Measurements from ENCODE around the gene CA12. TPM values are rescaled to one million over a fixed set of nuclear protein-coding genes. Genes with fewer than 3 reads are reported as not detected.

CA12 gene
- total and polyA plus RNA-seq, 9 of the 15 experiments (the other 6 are each of a cell fraction or from before 2014, with no cell fraction given), result 0.01 to 0.78 (median 0.15) TPM; not detected in 1

DNA sequence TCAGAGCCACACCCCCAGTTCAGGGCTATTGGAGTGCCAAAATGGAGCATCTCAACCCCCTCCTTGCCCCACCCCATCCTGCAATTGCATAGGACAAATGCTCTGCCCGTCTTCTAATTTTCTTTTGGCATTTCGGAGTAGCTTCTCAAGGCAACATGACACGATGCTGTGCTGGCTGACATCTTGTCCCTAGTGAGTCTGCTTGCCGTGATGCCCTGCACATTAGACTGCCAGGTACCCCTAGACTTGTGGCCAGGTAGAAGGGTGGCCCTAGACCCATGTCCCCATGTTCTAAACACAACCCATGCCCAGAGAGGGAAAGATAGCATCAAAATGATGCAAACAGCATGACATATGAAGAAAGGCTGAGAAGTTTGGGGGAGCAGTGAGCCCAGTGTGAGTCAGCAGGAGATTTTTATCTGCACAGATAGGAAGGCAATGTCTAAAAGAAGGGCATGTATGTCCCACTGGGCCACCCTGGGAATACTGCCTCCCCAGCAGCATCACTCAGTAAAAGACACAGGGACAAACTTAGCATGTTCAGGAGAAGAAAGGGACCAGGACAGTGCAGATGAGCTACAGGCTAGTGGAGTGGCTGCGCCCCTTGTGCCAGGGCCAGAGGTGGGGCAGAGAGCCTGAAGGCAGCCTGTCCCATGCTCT, 36.8 kb downstream of the CA12 start (continued):
- TF ChIP-seq, protein P1, sequence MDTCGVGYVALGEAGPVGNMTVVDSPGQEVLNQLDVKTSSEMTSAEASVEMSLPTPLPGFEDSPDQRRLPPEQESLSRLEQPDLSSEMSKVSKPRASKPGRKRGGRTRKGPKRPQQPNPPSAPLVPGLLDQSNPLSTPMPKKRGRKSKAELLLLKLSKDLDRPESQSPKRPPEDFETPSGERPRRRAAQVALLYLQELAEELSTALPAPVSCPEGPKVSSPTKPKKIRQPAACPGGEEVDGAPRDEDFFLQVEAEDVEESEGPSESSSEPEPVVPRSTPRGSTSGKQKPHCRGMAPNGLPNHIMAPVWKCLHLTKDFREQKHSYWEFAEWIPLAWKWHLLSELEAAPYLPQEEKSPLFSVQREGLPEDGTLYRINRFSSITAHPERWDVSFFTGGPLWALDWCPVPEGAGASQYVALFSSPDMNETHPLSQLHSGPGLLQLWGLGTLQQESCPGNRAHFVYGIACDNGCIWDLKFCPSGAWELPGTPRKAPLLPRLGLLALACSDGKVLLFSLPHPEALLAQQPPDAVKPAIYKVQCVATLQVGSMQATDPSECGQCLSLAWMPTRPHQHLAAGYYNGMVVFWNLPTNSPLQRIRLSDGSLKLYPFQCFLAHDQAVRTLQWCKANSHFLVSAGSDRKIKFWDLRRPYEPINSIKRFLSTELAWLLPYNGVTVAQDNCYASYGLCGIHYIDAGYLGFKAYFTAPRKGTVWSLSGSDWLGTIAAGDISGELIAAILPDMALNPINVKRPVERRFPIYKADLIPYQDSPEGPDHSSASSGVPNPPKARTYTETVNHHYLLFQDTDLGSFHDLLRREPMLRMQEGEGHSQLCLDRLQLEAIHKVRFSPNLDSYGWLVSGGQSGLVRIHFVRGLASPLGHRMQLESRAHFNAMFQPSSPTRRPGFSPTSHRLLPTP (IDR thresholded peaks at IDR 0.05; ENCODE audit: borderline replicate concordance, extremely low read depth, insufficient read length), result no peak
- no peak for TF ChIP-seq ZBTB7A (IDR thresholded peaks at IDR 0.05; ENCODE audit: borderline replicate concordance, control insufficient read depth, low read depth, low read length)
- no peak for TF ChIP-seq XRCC3 (IDR thresholded peaks at IDR 0.05)
- no peak for TF ChIP-seq NFE2L1 (tag; IDR thresholded peaks at IDR 0.05; ENCODE audit: borderline replicate concordance, low read depth)
- TF ChIP-seq GTF2A2 (tag; IDR thresholded peaks at IDR 0.05), result no peak
- no peak for TF ChIP-seq ID3 (CRISPR knock-in tag; IDR thresholded peaks at IDR 0.05)
- no peak; the same call in 1 of the 2 replicates for TF ChIP-seq ID3 (tag; IDR thresholded peaks at IDR 0.05)
- TF ChIP-seq HMG20A (CRISPR knock-in tag; conservative IDR thresholded peaks at IDR 0.05), result no peak
- TF ChIP-seq DACH1 (IDR thresholded peaks at IDR 0.05; ENCODE audit: partially characterized antibody), result no peak
- TF ChIP-seq CREB1 (IDR thresholded peaks at IDR 0.05), result no peak
- TF ChIP-seq CREB1 (CRISPR knock-in tag; IDR thresholded peaks at IDR 0.05), result no peak; the same call in 1 of the 2 replicates
- TF ChIP-seq NFRKB (IDR thresholded peaks at IDR 0.05; ENCODE audit: low read depth), result peak; percentile 64; the same call in 1 of the 2 replicates
- TF ChIP-seq, protein P2, sequence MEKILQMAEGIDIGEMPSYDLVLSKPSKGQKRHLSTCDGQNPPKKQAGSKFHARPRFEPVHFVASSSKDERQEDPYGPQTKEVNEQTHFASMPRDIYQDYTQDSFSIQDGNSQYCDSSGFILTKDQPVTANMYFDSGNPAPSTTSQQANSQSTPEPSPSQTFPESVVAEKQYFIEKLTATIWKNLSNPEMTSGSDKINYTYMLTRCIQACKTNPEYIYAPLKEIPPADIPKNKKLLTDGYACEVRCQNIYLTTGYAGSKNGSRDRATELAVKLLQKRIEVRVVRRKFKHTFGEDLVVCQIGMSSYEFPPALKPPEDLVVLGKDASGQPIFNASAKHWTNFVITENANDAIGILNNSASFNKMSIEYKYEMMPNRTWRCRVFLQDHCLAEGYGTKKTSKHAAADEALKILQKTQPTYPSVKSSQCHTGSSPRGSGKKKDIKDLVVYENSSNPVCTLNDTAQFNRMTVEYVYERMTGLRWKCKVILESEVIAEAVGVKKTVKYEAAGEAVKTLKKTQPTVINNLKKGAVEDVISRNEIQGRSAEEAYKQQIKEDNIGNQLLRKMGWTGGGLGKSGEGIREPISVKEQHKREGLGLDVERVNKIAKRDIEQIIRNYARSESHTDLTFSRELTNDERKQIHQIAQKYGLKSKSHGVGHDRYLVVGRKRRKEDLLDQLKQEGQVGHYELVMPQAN (IDR thresholded peaks at IDR 0.05; ENCODE audit: borderline replicate concordance), result no peak
- TF ChIP-seq FOXO4 (CRISPR knock-in tag; IDR thresholded peaks at IDR 0.05), result no peak
- no peak for TF ChIP-seq RBM14 (IDR thresholded peaks at IDR 0.05; ENCODE audit: borderline replicate concordance, insufficient read depth, low read depth, low read length)
- no peak for TF ChIP-seq LARP7 (IDR thresholded peaks at IDR 0.05)
- TF ChIP-seq ZNF3 (CRISPR knock-in tag; IDR thresholded peaks at IDR 0.05), result no peak
- no peak for TF ChIP-seq ZZZ3 (IDR thresholded peaks at IDR 0.05)
- TF ChIP-seq ZNF586 (CRISPR knock-in tag; conservative IDR thresholded peaks at IDR 0.05), result no peak
- peak; percentile 61 for TF ChIP-seq ZNF354B (CRISPR knock-in tag; IDR thresholded peaks at IDR 0.05)
- TF ChIP-seq CBFA2T3 (IDR thresholded peaks at IDR 0.05), result no peak
- TF ChIP-seq ZNF780A (CRISPR knock-in tag; IDR thresholded peaks at IDR 0.05), result no peak
- TF ChIP-seq ESRRA (IDR thresholded peaks at IDR 0.05; ENCODE audit: borderline replicate concordance, low read depth), result peak; percentile 16; the same call in 1 of the 2 replicates
- no peak for TF ChIP-seq TCF7 (IDR thresholded peaks at IDR 0.05; ENCODE audit: borderline replicate concordance)
